GM12801 (cell line): ENCODE measurements around the gene SLC7A6OS.

Source experiments
- CTCF ChIP-seq: IDR thresholded peaks from one replicate; pipeline ENCODE4 v1.5.1; 2011; ENCODE audit warnings: control low read depth; ENCODE audit not compliant: insufficient read length; ENCODE audit errors: extremely low read depth

Gene SLC7A6OS

GRCh38 chr16:68342620-68343019 lies 31.9 kb upstream of the SLC7A6OS start:
- TF ChIP-seq CTCF, result no peak

- TF ChIP-seq CTCF, result no peak
Observed at GRCh38 chr16:68339214-68339613, 28.5 kb upstream of the SLC7A6OS start.

GRCh38 chr16:68338326-68339119 lies 27.8 kb upstream of the SLC7A6OS start:
- TF ChIP-seq CTCF, result no peak

GRCh38 chr16:68335175-68335574 lies 24.4 kb upstream of the SLC7A6OS start:
- no peak for TF ChIP-seq CTCF

- no peak for TF ChIP-seq CTCF
Observed at GRCh38 chr16:68332411-68333121, 21.8 kb upstream of the SLC7A6OS start.

GRCh38 chr16:68331879-68332410 lies 21.2 kb upstream of the SLC7A6OS start:
- no peak for TF ChIP-seq CTCF

- no peak for TF ChIP-seq CTCF
Observed at GRCh38 chr16:68328860-68329390, 18.2 kb upstream of the SLC7A6OS start.
